Measurements from ENCODE around the gene ADSS1.

DNA sequence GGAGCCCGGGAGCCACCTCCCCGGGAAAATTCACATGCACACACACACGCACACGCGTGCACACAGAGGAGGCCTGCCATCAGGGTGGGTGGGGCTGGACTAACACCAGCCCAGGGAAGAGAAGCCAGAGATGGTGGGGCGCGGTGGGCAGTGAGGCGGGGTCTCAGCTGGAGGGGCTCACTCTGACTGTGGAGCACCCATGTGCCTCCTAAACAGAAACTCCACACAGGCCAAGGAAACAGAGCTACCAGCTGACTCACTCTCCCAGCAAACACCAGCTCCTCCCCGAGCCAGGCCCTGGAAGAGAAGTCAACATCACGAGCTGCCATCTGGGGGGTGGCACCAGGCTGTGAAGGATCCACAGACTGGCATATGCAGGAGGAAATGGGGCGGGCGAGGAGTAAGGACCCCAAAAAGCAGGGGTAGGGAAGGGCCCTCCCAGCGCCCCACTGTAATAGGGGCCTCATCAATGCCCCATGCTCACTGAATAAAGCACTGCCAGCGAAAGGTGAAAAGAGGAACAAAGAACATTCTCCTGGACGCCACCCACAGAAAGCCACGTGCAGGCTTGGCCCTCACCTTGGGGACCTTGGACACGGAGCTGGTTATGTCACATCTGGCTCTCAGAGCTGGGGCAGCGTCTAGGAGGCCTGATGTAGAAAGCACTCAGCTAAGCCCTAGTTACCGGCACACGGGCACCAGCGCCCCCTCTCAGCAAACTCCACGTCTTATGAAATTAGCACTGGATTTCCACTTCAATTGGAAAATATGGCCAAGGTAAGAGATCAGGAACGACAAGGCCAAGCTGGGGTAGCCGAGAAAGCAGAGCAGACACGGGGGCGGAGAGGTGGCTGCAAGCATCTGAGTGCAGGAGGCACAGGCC is 43.0 kb upstream of the ADSS1 start:
- TF ChIP-seq GATA3 (IDR thresholded peaks at IDR 0.05; ENCODE audit: low read depth, low read length) (no peak), GATA2 (IDR thresholded peaks at IDR 0.05; ENCODE audit: low read depth, low read length) (no peak)

Measured in SH-SY5Y (cell line).